ENCODE measurements around the gene GSN.

GSN gene

DNA sequence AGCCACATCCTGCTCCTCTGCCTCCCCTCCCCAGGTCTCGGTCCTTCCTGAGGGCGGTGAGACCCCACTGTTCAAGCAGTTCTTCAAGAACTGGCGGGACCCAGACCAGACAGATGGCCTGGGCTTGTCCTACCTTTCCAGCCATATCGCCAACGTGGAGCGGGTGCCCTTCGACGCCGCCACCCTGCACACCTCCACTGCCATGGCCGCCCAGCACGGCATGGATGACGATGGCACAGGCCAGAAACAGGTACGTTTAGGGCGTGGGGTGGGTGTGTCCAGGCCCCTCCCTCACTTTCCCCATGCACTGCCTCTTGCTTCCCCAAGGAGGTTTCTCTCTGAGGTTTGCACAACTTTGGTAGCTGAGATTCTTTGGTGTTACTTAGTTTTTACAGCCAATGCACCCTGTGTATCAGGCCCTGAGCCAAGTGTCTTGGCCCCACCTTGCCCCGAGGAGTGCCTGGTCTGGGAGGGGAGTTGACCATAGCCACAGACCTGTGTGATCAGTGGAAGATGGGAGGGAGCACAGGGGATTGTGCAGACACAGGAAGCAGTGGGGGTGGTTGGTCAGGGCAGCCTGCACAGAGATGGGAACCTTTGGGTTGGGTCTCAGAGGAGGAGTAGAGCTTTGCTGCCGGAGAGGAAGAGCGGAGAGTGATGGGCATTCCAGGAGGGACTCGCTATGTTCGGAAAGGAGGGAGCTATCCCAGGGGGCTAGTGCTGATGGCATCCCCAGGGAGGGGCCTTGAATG lies 50.8 kb downstream of the GSN start:
- Histone ChIP-seq H3K9ac (ENCODE audit: low read length) (no peak overlapping the region), H3F3A (ENCODE audit: insufficient read depth, low read length) (no peaks in the 10 kb centered on the region), H3K4me1 (ENCODE audit: insufficient read depth, low read length, severe bottlenecking) (no peaks in the 10 kb centered on the region), H3K27me3 (ENCODE audit: insufficient read depth, low read length) (no peaks in the 10 kb centered on the region), H3K36me3 (ENCODE audit: insufficient read depth, low read length) (no peaks in the 10 kb centered on the region), H3K79me2 (ENCODE audit: insufficient read depth, low read length) (no peaks in the 10 kb centered on the region), H3K4me2 (ENCODE audit: low read length) (no peak overlapping the region), H3K4me3 (ENCODE audit: low read depth, low read length, poor library complexity, severe bottlenecking) (no peak overlapping the region), H4K20me1 (ENCODE audit: insufficient read depth, low read length) (no peaks in the 10 kb centered on the region), H2AFZ (ENCODE audit: low read length) (no peak overlapping the region), H3K9me2 (ENCODE audit: low read depth, low read length) (no peaks in the 10 kb centered on the region), H3K27ac (ENCODE audit: low read depth, low read length, poor library complexity, severe bottlenecking) (no peak overlapping the region), H3K9me3 (ENCODE audit: low read length) (no peaks in the 10 kb centered on the region)
- no peak for TF ChIP-seq EZH2 (IDR thresholded peaks at IDR 0.05; ENCODE audit: borderline replicate concordance, low read length)

DNA sequence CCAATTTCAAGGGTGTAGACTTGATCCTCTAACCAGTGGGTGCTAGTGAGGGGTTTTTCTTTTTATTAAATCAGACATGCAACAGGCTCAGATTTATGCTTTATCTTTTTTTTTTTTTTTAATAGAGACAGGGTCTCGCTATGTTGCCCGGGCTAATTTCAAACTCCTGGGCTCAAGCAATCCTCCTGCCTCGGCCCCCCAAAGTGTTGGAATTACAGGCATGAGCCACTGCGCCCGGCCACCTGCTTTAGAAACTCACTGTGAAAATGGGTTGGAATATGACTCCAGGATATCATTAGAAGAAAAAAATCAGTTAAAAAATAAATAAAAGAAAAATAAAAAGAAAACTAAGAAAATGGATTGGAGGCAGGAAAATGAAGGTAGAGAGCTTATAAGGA lies 51.4 kb downstream of the GSN start:
- TF ChIP-seq EZH2 (IDR thresholded peaks at IDR 0.05; ENCODE audit: borderline replicate concordance, low read length) = no peak
- TF ChIP-seq, protein P1, sequence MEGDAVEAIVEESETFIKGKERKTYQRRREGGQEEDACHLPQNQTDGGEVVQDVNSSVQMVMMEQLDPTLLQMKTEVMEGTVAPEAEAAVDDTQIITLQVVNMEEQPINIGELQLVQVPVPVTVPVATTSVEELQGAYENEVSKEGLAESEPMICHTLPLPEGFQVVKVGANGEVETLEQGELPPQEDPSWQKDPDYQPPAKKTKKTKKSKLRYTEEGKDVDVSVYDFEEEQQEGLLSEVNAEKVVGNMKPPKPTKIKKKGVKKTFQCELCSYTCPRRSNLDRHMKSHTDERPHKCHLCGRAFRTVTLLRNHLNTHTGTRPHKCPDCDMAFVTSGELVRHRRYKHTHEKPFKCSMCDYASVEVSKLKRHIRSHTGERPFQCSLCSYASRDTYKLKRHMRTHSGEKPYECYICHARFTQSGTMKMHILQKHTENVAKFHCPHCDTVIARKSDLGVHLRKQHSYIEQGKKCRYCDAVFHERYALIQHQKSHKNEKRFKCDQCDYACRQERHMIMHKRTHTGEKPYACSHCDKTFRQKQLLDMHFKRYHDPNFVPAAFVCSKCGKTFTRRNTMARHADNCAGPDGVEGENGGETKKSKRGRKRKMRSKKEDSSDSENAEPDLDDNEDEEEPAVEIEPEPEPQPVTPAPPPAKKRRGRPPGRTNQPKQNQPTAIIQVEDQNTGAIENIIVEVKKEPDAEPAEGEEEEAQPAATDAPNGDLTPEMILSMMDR (IDR thresholded peaks at IDR 0.05; ENCODE audit: low read length) = no peak
- H3K9me2 ChIP-seq (ENCODE audit: low read depth, low read length) = no peaks in the 10 kb centered on the region
- H3K4me1 ChIP-seq (ENCODE audit: insufficient read depth, low read length, severe bottlenecking) = no peaks in the 10 kb centered on the region
- H3K27ac ChIP-seq (ENCODE audit: low read depth, low read length, poor library complexity, severe bottlenecking) = no peak overlapping the region
- H3F3A ChIP-seq (ENCODE audit: insufficient read depth, low read length) = no peaks in the 10 kb centered on the region
- H2AFZ ChIP-seq (ENCODE audit: low read length) = no peak overlapping the region
- no peak overlapping the region for H3K4me3 ChIP-seq (ENCODE audit: low read depth, low read length, poor library complexity, severe bottlenecking)
- H4K20me1 ChIP-seq (ENCODE audit: insufficient read depth, low read length) = no peaks in the 10 kb centered on the region
- no peaks in the 10 kb centered on the region for H3K27me3 ChIP-seq (ENCODE audit: insufficient read depth, low read length)
- H3K36me3 ChIP-seq (ENCODE audit: insufficient read depth, low read length) = no peaks in the 10 kb centered on the region
- H3K79me2 ChIP-seq (ENCODE audit: insufficient read depth, low read length) = no peaks in the 10 kb centered on the region
- H3K4me2 ChIP-seq (ENCODE audit: low read length) = no peak overlapping the region
- no peaks in the 10 kb centered on the region for H3K9me3 ChIP-seq (ENCODE audit: low read length)
- H3K9ac ChIP-seq (ENCODE audit: low read length) = no peak overlapping the region

DNA sequence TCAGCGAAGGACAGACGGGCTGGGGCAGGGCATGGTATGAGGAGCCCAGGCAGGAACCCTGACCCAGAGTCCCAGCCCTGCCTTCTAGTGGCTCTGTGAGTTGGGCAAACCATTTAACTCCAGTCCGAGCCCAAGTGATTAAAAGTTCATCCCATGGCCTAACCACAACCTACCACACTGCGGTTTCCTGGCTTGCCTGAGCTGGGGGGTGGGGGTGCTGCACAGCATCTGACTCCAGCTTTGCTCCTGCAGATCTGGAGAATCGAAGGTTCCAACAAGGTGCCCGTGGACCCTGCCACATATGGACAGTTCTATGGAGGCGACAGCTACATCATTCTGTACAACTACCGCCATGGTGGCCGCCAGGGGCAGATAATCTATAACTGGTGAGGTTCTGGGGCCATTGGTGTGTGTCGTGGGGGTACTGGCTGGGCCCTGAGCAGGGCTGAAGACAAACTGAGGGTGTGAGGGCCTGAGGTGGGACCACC lies 53.1 kb downstream of the GSN start:
- TF ChIP-seq EZH2 (IDR thresholded peaks at IDR 0.05; ENCODE audit: borderline replicate concordance, low read length) = no peak
- TF ChIP-seq, protein P1 (IDR thresholded peaks at IDR 0.05; ENCODE audit: low read length) = no peak
- Histone ChIP-seq H3K79me2 (ENCODE audit: insufficient read depth, low read length) (no peaks in the 10 kb centered on the region), H3K27ac (ENCODE audit: low read depth, low read length, poor library complexity, severe bottlenecking) (no peak overlapping the region), H2AFZ (ENCODE audit: low read length) (no peak overlapping the region), H3K9me3 (ENCODE audit: low read length) (no peaks in the 10 kb centered on the region), H3K27me3 (ENCODE audit: insufficient read depth, low read length) (no peaks in the 10 kb centered on the region), H3K36me3 (ENCODE audit: insufficient read depth, low read length) (no peaks in the 10 kb centered on the region), H3F3A (ENCODE audit: insufficient read depth, low read length) (no peaks in the 10 kb centered on the region), H3K9ac (ENCODE audit: low read length) (no peak overlapping the region), H4K20me1 (ENCODE audit: insufficient read depth, low read length) (no peaks in the 10 kb centered on the region), H3K9me2 (ENCODE audit: low read depth, low read length) (no peaks in the 10 kb centered on the region), H3K4me3 (ENCODE audit: low read depth, low read length, poor library complexity, severe bottlenecking) (no peak overlapping the region), H3K4me1 (ENCODE audit: insufficient read depth, low read length, severe bottlenecking) (no peaks in the 10 kb centered on the region), H3K4me2 (ENCODE audit: low read length) (no peak overlapping the region)

Measured in OCI-LY1 (cell line).